PC-9 (cell line): Measurements from ENCODE around the gene GAB2.

Experiments
- EZH2 ChIP-seq: fragments of 200-600 bp; sonication (generic); IDR thresholded peaks from 2 replicates; pipeline ENCODE4 v1.8.0; 2017; ENCODE audit warnings: antibody characterized with exemption, low read depth
- TF ChIP-seq, protein P1 (sequence below): fragments of 200-600 bp; sonication (generic); conservative IDR thresholded peaks from 2 replicates; pipeline ENCODE4 v1.6.1; 2017; ENCODE audit warnings: mixed run types, antibody characterized with exemption, mild to moderate bottlenecking, moderate library complexity

DNA sequence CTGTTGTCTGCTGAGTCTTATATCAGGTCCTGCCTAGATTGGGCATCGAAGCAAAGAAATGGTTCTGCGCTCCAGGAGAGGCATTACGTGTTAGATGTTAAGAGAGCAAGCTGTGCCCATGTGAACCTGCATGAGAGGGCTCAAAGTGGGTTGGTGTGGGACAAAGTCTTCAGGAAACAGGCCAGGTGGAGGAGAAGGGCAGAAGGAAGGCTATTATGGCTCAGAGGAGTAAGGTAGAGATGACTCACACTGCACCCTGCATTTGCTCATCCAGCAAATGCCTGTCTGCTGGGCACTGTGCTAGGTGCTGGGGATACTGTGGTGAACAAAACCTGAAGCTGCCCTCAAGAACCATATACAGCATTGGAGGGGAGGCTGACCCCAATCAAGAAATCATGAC is 223.1 kb downstream of the GAB2 start:
- TF ChIP-seq, protein P1, sequence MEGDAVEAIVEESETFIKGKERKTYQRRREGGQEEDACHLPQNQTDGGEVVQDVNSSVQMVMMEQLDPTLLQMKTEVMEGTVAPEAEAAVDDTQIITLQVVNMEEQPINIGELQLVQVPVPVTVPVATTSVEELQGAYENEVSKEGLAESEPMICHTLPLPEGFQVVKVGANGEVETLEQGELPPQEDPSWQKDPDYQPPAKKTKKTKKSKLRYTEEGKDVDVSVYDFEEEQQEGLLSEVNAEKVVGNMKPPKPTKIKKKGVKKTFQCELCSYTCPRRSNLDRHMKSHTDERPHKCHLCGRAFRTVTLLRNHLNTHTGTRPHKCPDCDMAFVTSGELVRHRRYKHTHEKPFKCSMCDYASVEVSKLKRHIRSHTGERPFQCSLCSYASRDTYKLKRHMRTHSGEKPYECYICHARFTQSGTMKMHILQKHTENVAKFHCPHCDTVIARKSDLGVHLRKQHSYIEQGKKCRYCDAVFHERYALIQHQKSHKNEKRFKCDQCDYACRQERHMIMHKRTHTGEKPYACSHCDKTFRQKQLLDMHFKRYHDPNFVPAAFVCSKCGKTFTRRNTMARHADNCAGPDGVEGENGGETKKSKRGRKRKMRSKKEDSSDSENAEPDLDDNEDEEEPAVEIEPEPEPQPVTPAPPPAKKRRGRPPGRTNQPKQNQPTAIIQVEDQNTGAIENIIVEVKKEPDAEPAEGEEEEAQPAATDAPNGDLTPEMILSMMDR = no peak
- TF ChIP-seq EZH2 = no peak
